CMK (cell line): ENCODE results near the gene TRMT11.
"Not testable (repeated sequence)": the region's sequence is repeated elsewhere in the genome, so short reads cannot be mapped to it uniquely, and the experiment has no call there.

Source experiments
- DNase-seq: peaks from one replicate; pipeline ENCODE4 v3.0.0-alpha.2; 2010; ENCODE audit warnings: low read depth

Gene TRMT11

DNA sequence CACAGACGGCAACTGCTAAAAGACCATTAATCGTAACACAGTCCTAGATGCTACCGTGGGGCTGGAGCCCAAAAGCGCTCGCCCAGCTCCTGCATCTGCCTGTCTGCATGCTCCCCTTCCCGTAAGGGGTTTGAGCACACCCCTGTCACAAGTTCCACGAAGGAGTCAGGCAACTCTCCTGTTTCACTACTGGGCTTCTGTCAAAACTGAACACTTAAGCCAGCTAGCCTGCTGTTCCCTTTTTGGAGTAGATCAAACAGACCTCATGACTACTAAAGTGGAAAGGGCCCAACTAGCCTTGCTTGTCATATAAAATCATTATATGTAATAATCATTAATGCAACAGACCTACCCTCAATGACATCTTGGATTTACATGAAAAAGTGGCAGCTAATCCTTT, 61.3 kb downstream of the TRMT11 start:
- no peak for DNase-seq

GRCh38 chr6:126048635-126049034, 62.3 kb downstream of the TRMT11 start:
- DNase-seq: no peak

GRCh38 chr6:126050795-126051194, 64.5 kb downstream of the TRMT11 start:
- DNase-seq: no peak

DNA sequence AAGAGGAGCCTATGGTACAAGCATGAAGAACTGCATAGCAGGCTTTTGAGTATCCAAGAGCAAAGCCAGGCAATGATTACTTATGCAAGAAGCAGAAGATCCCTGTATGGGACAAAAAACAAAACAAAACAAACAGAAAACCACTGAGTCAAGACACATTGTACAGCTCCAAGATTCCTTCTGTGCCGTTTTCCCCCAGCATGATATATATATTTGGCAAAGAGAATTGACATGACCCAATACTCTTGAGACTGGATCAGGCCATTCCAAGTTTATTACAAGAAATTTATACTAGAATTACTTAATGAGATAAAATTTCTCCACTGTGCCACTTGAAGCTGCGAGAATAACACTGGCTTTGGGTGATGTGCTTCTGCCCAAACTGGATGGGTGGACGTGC, 65.5 kb downstream of the TRMT11 start:
- DNase-seq: no peak

DNA sequence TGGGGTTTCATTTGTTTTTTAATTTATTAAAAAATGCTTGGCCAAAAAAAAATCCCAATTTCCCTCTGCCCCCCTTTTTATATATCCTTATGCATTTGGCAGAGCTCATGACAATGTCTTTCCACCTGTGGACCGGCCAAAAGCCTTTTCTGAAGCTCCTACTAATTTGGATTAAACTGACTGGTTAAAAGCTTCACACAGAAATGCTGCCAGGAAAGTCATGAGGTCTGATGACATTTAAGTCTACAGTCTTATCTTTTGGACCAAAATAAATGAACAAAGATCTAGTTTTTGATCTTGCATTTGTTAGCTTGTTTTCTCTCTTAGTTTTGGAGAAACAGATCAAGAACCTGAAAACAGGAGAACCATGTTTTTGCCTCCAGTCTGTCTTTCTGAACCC, 66.1 kb downstream of the TRMT11 start:
- no peak for DNase-seq

- no peak for DNase-seq
These were observed 67.9 kb downstream of the TRMT11 start for GRCh38 chr6:126054258-126054702.

DNA sequence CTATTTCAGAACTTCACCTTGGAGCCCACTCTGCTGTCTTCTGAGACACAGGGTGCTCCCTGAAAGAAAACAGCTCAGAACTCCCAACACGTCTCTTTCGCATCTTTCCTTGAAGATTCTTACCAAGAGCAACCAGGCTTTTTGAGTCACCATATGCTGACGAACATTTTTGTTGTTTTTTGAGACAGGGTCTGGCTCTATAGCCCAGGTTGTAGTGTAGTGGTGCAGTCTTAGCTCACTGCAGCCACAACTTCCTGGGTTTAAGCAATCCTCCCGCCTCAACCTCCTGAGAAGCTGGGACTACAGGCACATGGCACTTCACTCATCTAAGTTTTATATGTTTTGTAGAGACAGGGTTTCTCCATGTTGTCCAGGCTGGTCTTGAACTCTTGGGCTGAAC, 68.5 kb downstream of the TRMT11 start:
- no peak for DNase-seq

- no peak for DNase-seq
These were observed 69.1 kb downstream of the TRMT11 start for GRCh38 chr6:126055449-126055848.

DNA sequence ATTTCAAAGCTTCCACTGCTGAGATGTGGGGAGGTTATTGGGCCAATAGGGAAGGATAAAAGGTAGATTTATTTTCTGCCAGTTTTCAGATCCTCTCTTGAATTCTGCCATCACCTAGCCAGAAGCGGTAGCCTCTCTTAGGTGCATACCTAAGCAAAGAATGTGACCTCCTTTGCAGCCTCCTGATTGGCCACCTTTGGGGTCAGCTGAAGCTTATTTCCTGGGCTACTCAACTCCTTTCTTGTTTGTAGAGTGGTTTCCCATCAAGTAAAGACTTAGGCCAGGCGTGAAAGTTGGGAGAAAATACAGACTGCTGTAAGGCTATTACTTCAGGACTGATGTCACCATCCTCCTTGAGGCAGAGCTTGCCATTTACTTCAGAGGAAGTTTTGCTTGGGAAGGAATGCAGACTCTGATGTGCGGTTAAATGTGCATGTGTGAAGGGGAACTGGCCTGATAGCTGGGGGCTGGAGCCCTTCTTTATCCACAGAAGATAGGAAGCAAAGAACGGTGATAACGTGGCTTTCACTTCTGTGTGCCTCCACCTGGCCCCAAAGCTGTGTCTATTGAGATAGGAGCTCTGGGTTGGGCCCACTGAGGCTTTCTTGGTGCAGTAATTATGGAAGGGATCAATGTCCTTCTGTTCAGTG, 70.1 kb downstream of the TRMT11 start:
- DNase-seq: peak; percentile 20

DNA sequence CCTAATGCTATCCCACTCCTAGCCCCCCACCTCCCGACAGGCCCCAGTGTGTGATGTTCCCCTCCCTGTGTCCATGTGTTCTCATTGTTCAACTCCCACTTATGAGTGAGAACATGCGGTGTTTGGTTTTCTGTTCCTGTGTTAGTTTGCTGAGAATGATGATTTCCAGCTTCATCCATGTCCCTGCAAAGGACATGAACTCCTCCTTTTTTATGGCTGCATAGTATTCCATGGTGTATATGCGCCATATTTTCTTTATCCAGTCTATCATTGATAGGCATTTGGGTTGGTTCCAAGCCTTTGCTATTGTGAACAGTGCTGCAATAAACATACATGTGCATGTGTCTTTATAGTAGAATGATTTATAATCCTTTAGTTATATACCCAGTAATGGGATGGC, 71.7 kb downstream of the TRMT11 start:
- not testable (repeated sequence) for DNase-seq

GRCh38 chr6:126060400-126060799, 74.1 kb downstream of the TRMT11 start:
- no peak for DNase-seq

- DNase-seq: no peak
These were observed 77.3 kb downstream of the TRMT11 start for GRCh38 chr6:126063512-126064146.

DNA sequence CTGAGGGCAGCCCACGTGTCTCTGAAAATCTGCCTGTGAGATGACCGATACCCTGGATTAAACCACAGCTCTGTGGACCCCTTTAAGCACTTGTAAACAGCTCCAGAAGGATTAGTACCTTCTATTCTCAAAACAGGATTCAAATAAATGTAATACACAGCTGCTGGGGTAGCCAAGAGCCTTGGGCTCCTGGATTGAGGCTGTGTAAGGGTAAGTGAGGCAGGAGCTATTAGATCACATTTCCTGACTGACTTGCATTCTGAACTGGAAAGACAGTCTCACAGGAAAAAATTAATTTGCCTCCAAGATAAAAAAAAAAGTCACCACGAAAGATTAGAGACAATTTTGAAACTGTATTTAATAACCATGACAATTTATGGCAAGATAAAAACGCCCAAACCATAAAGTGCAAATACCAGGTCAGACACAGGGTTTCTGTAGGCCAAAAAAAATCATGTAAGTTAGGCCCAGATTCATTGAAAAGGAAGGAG, 78.0 kb downstream of the TRMT11 start:
- no peak for DNase-seq

DNA sequence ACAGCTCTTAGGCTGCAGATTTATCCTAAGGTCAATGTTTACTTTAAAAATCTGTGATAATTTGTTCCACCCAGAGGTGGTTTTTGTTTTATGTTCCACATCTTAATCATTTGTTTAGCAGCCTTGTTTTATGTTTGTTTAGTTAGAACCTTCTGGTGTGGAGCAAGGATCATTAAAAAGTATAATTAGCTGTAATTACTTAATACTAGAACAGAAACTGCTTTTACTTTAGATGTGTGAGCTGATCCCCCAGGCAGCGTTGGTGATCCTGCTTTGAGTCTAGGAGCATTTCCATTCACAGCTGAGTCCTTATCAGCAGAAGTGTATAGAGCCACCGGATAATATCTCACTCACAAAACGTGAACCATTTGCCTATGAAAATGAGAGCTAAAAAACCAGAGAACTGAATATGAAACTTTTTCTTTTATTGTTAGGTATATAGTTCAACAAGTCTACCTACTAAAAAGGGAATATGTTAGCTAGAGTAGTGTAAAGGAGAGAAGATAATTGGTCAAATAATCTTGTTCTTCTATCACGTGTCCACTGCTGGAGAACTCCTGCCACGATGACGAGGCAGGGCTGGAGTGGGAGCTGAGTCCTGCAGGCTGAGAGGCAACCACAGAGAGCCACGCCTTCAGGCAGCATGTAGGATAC, 78.5 kb downstream of the TRMT11 start:
- no peak for DNase-seq

DNA sequence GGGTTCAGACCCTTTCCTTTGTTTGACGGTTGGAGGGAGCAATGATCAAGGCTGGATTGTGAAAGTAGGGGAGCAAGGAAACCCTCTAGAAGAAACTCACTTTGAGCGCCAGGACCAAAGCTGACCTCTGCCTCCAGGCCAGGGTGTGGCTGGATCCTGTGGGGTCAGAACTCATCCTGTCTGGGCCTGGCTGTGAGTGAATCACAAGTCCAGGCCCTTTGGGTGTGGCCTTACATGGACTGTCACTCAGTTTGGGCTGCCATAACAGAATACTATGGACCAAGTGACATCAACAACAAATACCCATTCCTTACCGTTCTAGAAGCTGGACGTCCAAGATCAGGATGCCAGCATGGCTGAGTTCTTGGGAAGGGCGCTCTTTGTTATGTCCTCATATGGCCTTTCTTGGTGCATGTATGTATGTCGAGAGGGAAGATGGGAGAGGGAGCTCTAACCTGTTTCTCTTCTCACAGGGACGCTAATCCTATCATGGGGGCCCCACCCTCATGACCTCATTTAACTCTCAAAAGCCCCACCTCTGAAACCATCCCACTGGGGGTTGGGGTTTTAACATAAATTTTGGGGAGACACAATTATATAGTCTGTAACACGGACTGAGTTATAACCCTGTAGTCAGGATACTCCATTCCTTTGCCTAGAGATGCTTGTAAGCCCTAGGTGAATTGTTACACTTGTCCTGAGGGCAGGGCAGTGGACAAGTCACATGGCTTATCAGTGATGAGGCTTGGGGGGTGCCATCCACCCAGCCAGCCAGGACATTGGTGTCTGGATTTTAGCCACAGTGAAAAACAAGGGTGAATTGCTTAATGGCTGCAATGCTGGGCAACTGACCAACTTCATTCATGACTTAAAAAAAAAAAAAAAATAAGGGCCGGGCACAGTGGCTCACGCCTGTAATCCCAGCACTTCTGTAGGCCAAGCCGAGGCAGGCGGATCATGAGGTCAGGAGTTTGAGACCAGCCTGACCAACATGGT, 80.0 kb downstream of the TRMT11 start:
- DNase-seq: no peak

DNA sequence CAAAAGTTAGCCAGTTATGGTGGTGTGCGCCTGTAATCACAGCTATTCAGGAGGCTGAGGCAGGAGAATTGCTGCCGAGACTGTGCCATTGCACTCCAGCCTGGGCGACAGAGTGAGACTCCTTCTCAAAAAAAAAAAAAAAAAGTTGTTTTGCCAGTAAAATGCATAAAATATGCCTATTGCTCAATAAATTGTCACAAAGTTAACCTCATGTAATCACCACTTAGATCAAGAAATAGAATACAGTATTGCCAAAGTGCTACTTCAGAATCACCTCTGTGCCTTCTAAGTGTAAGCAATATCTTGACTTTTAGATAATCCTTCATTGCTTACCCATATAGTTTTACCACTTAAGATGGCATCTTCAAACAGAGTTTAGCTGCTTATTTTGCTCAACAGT, 80.7 kb downstream of the TRMT11 start:
- DNase-seq: no peak

DNA sequence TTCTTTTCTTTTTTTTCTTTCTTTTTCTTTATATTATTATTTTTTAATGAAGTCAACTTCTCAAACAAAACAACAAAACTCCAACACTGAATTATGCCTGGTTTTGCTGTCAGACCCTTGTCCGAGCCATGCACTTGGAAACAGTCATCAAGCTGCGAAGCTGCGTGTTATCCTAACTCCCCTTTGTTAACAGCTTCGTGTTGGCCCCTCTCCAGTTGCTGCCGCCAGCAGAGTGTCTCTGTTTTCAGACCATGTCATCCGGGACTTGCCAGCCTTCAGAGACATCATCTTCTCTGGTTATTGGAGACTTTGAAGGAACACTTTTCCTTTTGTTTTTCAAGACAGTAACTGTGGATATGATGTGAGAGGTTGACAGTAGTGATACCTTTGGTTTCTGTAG, 83.1 kb downstream of the TRMT11 start:
- no peak for DNase-seq

DNA sequence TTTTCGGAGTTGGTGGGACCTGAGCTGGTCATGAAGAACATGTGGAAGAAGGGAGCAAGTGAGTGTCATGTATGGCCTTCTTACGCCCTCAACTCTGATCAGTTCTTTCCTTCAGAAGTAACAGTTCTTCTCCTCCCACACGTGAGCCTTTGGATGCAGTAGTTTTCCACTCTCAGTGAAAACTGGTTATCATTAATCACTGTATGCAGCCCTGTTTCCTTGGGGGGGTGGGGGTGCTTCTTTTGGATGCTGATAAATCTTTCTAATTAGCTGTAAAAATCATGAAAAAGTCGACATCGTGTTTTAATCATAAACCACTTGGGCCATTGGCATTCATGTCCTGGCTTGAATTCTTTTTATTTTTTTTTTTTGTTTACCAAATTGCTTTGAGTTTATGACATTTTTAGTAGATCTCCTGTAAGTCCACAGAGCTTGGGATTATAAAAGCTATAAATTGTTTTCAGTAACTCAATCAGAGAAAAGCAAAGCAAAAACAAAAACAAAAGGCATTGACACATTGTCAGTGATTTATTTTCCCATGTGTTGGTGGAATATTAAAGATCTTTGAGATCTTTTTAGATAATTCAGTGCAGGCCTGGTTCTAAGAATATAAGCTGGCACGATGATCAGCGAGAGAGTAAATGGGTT, 84.8 kb downstream of the TRMT11 start:
- no peak for DNase-seq

DNA sequence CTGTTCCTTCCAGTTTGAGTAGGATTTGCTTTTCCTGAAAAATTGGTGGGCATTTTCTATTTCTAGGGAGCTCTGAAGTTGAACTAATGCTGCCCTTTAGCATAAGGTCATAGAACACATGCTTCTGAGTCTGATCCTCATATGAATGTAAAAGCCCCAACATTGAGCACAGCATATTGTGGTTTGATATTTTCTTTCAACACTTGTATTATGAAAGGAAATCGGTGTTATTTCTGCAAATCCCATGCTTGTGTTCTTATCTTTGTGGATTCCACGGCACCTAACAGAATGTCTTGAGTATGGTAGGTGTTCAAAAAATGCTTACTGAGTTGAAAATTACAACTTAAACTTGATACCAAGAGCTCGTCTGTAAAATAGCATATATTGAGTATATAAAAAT, 85.8 kb downstream of the TRMT11 start:
- no peak for DNase-seq

GRCh38 chr6:126072834-126073233, 86.5 kb downstream of the TRMT11 start:
- no peak for DNase-seq

DNA sequence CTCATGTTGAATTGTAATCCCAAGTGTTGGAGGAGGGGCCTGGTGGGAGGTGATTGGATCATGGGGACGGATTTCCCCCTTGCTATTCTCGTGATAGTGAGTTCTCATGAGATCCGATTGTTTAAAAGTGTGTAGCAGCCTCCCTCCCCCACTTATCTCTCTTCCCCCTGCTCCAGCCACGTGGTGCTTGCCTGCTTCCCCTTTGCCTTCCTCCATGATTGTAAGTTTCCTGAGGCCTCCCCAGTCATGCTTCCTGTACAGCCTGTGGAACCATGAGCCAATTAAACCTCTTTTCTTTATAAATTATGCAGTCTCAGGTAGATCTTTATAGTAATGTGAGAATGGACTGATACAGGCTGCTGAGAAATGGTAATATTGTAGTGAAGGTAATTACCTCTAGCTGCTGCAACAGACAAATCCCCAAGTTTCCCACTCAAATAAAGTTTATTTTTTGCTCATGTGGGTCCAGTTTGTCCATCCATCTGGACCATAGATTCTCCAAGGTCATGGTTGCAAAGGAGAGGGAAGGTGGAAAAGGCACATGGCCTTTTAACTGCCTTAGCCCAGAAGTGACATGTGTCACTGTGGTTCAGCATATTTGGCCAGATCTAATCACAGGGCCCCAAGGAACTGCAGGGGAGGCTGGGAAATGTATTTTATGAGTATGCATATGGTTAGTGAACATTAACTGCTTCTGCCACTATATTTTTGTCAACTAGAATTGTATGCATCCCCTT, 89.2 kb downstream of the TRMT11 start:
- peak; percentile 17 for DNase-seq
